ENCODE measurements around the gene SEC16A.

DNA sequence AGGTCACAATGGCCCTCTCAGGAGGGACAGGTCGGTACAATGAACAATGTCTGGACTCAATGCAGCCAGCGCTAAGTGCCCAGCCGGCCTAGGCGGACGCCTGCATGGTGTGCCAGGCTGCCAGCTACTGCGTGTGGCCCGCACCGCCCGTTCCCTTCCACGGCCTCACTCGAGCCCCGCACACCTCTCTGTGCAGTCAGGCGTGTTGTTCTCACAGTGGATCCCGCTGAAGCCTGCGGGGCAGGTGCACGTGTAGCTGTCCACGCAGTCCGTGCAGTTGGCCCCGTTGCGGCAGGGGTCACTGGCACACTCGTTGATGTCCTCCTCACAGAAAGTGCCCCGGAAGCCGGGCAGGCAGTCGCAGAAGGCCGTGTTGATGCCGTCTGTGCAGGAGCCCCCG is 26.7 kb upstream of the SEC16A start:
- TF ChIP-seq EZH2 (IDR thresholded peaks at IDR 0.05) (no peak), POLR2AphosphoS5 (IDR thresholded peaks at IDR 0.05; ENCODE audit: borderline replicate concordance, low read depth, low read length) (no peak), FOXP2 (optimal IDR thresholded peaks at IDR 0.05; ENCODE audit: control extremely low read depth, extremely low read length, insufficient read depth) (no peak)

Data from SK-N-MC (cell line).